ENCODE measurements around the gene SORCS2.

SORCS2 gene

DNA sequence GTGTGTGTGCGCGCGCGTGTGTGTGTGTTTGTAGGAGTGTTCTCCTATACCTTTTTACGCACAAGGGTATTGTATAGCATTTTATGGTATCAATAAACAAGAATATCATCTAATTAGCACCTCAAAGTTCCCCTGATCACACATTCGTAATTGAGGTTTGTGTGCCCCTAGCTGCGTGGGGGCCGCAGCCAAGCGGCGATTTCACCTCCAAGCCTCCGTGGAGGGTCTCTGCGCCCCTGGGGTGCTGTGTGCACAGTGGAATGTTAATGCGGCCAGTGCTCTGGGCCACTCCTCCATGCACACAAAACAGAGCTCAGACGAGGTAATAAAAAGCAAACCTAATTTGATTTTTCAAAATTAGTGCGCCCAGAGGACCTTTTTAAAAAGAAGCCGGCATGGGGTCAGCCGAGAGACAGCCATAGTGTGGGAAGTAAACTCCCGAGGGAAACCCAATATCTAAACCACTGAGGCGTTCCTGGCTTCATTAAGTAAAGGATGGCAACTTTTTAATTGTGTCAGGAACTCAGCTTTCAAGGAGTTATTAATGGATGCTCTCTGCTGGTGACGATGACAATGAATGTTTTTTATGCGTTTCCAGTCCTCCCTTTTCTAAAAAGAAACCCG lies 110.6 kb downstream of the SORCS2 start:
- peaks cover 33% of the 10 kb centered on the region for H3K27me3 Mint-ChIP-seq
- no peaks in the 10 kb centered on the region for H3K4me1 Mint-ChIP-seq
- no peak overlapping the region for H3K27ac Mint-ChIP-seq
- no peaks in the 10 kb centered on the region for H3K9me3 Mint-ChIP-seq
- no peak for ATAC-seq
- H3K4me3 Mint-ChIP-seq, result no peak overlapping the region
- H3K36me3 Mint-ChIP-seq, result no peaks in the 10 kb centered on the region

GRCh38 chr4:7303561-7303960 lies 111.2 kb downstream of the SORCS2 start:
- H3K9me3 Mint-ChIP-seq, result no peaks in the 10 kb centered on the region
- no peak for ATAC-seq
- no peak overlapping the region for H3K4me3 Mint-ChIP-seq
- H3K27me3 Mint-ChIP-seq, result peaks cover 32% of the 10 kb centered on the region
- H3K36me3 Mint-ChIP-seq, result no peaks in the 10 kb centered on the region
- H3K4me1 Mint-ChIP-seq, result no peaks in the 10 kb centered on the region
- no peak overlapping the region for H3K27ac Mint-ChIP-seq

DNA sequence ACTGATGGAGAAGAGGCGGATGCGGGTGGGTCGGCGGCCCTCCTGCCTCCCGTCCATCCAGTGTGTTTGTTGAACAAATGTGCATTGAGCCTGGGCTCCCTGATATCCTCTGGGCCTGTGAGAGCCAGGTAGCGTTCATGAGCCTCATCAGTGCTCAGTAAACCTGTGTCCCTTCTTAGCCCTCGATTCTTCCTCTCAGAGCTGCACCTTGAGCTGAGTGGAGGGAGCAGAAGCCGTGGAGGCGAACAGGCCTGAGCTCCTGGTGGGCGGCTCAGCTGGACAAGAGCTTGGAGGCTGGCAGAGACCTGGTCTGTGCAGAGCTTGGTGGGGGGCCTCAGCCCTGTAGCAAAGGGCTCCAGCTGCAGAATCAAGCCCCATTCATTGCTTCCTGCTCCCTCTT lies 112.1 kb downstream of the SORCS2 start:
- H3K4me3 Mint-ChIP-seq, result no peak overlapping the region
- no peak for ATAC-seq
- peaks cover 32% of the 10 kb centered on the region for H3K27me3 Mint-ChIP-seq
- no peaks in the 10 kb centered on the region for H3K36me3 Mint-ChIP-seq
- no peak overlapping the region for H3K27ac Mint-ChIP-seq
- H3K4me1 Mint-ChIP-seq, result no peaks in the 10 kb centered on the region
- H3K9me3 Mint-ChIP-seq, result no peaks in the 10 kb centered on the region

DNA sequence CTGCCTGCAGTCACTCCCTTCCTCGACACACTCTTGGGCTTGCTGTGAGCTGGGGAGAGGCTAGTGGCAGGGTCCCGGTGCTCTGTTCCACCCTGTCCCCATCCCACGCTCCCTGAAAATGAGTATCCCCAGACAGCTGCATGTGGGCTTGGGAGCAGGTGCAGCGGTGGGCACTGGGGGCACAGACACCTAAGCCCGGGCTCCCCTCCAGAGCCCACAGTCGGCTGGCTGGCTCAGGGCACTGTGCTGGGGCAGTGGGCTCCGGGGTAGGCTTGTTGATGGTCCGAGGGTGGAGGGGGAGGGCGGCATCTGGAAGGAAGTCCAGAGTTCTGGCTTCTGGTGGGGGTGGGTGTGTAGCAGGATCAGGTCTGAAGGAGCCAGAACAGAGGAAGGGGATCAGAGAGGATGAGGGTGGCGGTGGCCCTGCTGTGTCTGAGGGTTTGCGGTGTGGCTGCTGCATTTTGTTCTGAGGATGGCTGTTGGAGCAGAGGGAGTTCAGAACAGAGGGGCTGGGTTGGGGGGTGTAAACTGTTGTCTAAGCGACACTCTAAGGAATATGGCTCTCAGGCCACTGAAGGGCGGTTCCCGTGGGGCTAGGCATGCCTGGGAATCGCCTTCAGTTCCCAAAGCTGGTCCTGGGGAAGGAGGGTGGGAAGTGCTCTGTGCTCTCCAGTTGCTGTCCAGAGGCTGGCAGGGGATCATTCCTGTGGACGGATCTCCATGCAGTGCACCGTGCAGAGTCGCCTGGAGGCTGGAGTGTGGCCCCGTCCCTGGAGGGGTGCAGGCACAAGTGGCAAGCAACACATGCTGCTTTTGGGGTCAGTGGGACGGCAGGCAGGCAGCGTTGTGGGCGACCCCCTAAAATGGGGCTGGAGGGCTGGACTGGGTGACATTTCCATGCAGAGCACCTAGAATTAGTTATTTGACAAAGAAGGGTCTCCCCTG lies 114.0 kb downstream of the SORCS2 start:
- no peak overlapping the region for H3K4me3 Mint-ChIP-seq
- H3K9me3 Mint-ChIP-seq, result no peaks in the 10 kb centered on the region
- no peaks in the 10 kb centered on the region for H3K36me3 Mint-ChIP-seq
- H3K27ac Mint-ChIP-seq, result no peak overlapping the region
- peaks cover 29% of the 10 kb centered on the region for H3K27me3 Mint-ChIP-seq
- no peaks in the 10 kb centered on the region for H3K4me1 Mint-ChIP-seq
- ATAC-seq, result no peak

DNA sequence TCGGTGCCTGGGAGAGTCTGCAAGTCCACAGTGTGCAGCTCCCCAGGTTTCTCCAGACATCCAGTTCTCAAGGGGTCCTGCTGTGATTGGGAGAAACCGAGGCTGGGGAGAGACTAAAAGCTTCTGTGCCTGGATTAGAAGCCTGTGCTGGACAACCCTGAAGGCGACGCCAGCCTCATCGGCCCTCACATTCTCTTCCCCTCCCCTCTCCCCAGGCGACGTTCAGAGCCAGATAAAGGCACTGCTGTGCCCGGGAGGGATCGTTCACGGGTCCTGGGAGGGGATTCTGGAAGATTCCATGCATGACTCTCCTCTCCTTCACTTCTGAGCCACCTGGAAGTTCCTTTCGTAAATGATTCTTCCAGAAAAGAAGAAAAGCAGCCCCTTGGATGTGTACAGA lies 114.6 kb downstream of the SORCS2 start:
- Mint-ChIP-seq H3K9me3 (no peaks in the 10 kb centered on the region), H3K27ac (no peak overlapping the region), H3K27me3 (peaks cover 29% of the 10 kb centered on the region), H3K4me1 (no peaks in the 10 kb centered on the region), H3K36me3 (no peaks in the 10 kb centered on the region), H3K4me3 (no peak overlapping the region)
- ATAC-seq, result no peak

GRCh38 chr4:7307394-7308099 lies 115.2 kb downstream of the SORCS2 start:
- H3K36me3 Mint-ChIP-seq, result no peaks in the 10 kb centered on the region
- H3K4me3 Mint-ChIP-seq, result no peak overlapping the region
- H3K9me3 Mint-ChIP-seq, result no peaks in the 10 kb centered on the region
- H3K4me1 Mint-ChIP-seq, result no peaks in the 10 kb centered on the region
- no peak for ATAC-seq
- no peak overlapping the region for H3K27ac Mint-ChIP-seq
- H3K27me3 Mint-ChIP-seq, result peaks cover 29% of the 10 kb centered on the region

DNA sequence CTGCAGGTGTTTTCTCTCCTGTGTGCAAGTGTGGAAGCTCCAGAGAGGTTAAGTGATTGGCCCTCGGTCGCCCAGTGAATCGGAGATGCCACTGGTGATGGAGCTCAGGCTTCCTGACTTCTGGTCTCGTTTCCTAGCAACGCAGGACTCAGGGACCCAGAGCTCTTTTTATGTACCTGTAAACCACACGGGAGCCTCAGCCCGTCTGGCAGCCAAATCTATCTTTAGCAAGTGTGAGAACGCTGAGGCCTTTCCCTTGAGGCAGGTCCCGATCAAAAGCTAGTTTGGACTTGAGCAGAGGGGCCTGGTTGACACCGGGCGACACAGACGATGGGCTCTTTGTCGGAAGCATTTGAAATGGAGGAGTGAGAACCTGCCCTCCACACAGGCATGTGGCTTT lies 116.8 kb downstream of the SORCS2 start:
- Mint-ChIP-seq H3K27me3 (peaks cover 29% of the 10 kb centered on the region), H3K9me3 (no peaks in the 10 kb centered on the region), H3K4me3 (no peak overlapping the region), H3K36me3 (no peaks in the 10 kb centered on the region), H3K4me1 (no peaks in the 10 kb centered on the region), H3K27ac (no peak overlapping the region)
- no peak for ATAC-seq

GRCh38 chr4:7309636-7310390 lies 117.5 kb downstream of the SORCS2 start:
- H3K9me3 Mint-ChIP-seq, result no peaks in the 10 kb centered on the region
- no peaks in the 10 kb centered on the region for H3K36me3 Mint-ChIP-seq
- ATAC-seq, result no peak
- H3K4me3 Mint-ChIP-seq, result no peak overlapping the region
- H3K27me3 Mint-ChIP-seq, result peaks cover 29% of the 10 kb centered on the region
- no peaks in the 10 kb centered on the region for H3K4me1 Mint-ChIP-seq
- no peak overlapping the region for H3K27ac Mint-ChIP-seq

GRCh38 chr4:7310451-7310850 lies 118.1 kb downstream of the SORCS2 start:
- H3K4me3 Mint-ChIP-seq, result no peak overlapping the region
- ATAC-seq, result no peak
- no peaks in the 10 kb centered on the region for H3K4me1 Mint-ChIP-seq
- no peak overlapping the region for H3K27ac Mint-ChIP-seq
- H3K9me3 Mint-ChIP-seq, result no peaks in the 10 kb centered on the region
- peaks cover 32% of the 10 kb centered on the region for H3K27me3 Mint-ChIP-seq
- no peaks in the 10 kb centered on the region for H3K36me3 Mint-ChIP-seq

- H3K4me3 Mint-ChIP-seq, result no peak overlapping the region
- H3K4me1 Mint-ChIP-seq, result no peaks in the 10 kb centered on the region
- H3K27ac Mint-ChIP-seq, result no peak overlapping the region
- H3K9me3 Mint-ChIP-seq, result peaks cover 5% of the 10 kb centered on the region
- no peaks in the 10 kb centered on the region for H3K36me3 Mint-ChIP-seq
- ATAC-seq, result no peak
- peaks cover 39% of the 10 kb centered on the region for H3K27me3 Mint-ChIP-seq
Measured at GRCh38 chr4:7311205-7311604, 118.9 kb downstream of the SORCS2 start.

GRCh38 chr4:7312691-7313090 lies 120.4 kb downstream of the SORCS2 start:
- Mint-ChIP-seq H3K4me1 (no peaks in the 10 kb centered on the region), H3K9me3 (peaks cover 5% of the 10 kb centered on the region), H3K27ac (no peak overlapping the region), H3K27me3 (peaks cover 32% of the 10 kb centered on the region), H3K4me3 (no peak overlapping the region), H3K36me3 (no peaks in the 10 kb centered on the region)
- ATAC-seq, result no peak

GRCh38 chr4:7313347-7313811 lies 121.0 kb downstream of the SORCS2 start:
- peaks cover 5% of the 10 kb centered on the region for H3K9me3 Mint-ChIP-seq
- peaks cover 26% of the 10 kb centered on the region for H3K27me3 Mint-ChIP-seq
- no peaks in the 10 kb centered on the region for H3K4me1 Mint-ChIP-seq
- no peak overlapping the region for H3K4me3 Mint-ChIP-seq
- no peak for ATAC-seq
- H3K36me3 Mint-ChIP-seq, result no peaks in the 10 kb centered on the region
- no peak overlapping the region for H3K27ac Mint-ChIP-seq

DNA sequence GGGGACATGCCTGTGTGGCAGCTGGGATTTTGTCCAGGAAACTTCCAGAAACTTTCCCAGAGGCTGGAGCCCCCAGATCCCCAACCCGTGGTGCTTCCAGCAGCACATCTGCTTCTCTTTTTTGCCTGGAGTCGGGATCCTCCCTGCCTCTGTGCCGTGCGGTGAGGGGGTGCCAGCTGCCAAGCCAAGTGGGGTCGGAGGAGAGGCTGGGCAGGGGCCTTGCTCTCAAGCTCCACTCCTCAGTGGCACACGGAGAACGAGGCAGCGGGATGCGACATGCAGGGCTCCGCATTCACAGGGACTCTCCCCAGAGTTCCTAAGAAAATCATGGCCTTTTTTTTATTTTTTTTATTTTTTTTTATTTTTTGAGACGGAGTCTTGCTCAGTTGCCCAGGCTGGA lies 121.7 kb downstream of the SORCS2 start:
- no peaks in the 10 kb centered on the region for H3K4me1 Mint-ChIP-seq
- no peaks in the 10 kb centered on the region for H3K36me3 Mint-ChIP-seq
- H3K9me3 Mint-ChIP-seq, result peaks cover 9% of the 10 kb centered on the region
- H3K27me3 Mint-ChIP-seq, result peaks cover 20% of the 10 kb centered on the region
- H3K27ac Mint-ChIP-seq, result no peak overlapping the region
- ATAC-seq, result no peak
- H3K4me3 Mint-ChIP-seq, result no peak overlapping the region

DNA sequence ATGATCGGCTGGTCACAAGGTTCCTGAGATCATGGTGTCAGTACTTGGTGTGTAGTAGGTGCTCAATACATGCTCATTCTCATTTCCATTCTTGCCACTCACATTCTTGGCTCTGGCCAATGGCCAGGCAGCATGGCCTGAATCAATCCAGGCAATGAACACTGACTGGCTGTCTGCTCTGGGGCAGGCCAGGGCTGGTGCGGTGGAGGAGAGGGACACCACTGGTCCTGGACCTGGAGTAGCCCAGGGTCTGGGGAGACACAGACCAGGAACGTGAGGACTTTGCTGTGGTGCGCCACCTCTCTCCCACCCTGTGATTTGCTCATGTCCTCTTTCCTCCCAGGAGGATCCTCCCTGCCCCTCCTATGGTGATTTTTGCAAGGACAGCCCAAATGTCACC lies 122.9 kb downstream of the SORCS2 start:
- no peak for ATAC-seq
- Mint-ChIP-seq H3K4me1 (no peaks in the 10 kb centered on the region), H3K27ac (no peak overlapping the region), H3K9me3 (peaks cover 9% of the 10 kb centered on the region), H3K36me3 (no peaks in the 10 kb centered on the region), H3K4me3 (no peak overlapping the region), H3K27me3 (peaks cover 12% of the 10 kb centered on the region)

- peaks cover 11% of the 10 kb centered on the region for H3K9me3 Mint-ChIP-seq
- ATAC-seq, result no peak
- no peak overlapping the region for H3K4me3 Mint-ChIP-seq
- no peaks in the 10 kb centered on the region for H3K36me3 Mint-ChIP-seq
- no peak overlapping the region for H3K27ac Mint-ChIP-seq
- peaks cover 12% of the 10 kb centered on the region for H3K27me3 Mint-ChIP-seq
- no peaks in the 10 kb centered on the region for H3K4me1 Mint-ChIP-seq
Measured at GRCh38 chr4:7315935-7316334, 123.6 kb downstream of the SORCS2 start.
